Stimulated activated CD4-positive, alpha-beta T cell treated with anti-CD3 and anti-CD28 coated beads, Interleukin-1b, Interleukin-23, amount 100 ng/mL, for 4 hours (primary cell): ENCODE data around the gene USP6NL.
"Not testable (repeated sequence)": the region's sequence is repeated elsewhere in the genome, so short reads cannot be mapped to it uniquely, and the experiment has no call there.

Experiments used
- DNase-seq, 2 donors: peaks; one replicate each; pipeline ENCODE4 v3.0.0-alpha.2; 2020; ENCODE audit warnings: low read depth in 2 of 2

USP6NL gene

DNA sequence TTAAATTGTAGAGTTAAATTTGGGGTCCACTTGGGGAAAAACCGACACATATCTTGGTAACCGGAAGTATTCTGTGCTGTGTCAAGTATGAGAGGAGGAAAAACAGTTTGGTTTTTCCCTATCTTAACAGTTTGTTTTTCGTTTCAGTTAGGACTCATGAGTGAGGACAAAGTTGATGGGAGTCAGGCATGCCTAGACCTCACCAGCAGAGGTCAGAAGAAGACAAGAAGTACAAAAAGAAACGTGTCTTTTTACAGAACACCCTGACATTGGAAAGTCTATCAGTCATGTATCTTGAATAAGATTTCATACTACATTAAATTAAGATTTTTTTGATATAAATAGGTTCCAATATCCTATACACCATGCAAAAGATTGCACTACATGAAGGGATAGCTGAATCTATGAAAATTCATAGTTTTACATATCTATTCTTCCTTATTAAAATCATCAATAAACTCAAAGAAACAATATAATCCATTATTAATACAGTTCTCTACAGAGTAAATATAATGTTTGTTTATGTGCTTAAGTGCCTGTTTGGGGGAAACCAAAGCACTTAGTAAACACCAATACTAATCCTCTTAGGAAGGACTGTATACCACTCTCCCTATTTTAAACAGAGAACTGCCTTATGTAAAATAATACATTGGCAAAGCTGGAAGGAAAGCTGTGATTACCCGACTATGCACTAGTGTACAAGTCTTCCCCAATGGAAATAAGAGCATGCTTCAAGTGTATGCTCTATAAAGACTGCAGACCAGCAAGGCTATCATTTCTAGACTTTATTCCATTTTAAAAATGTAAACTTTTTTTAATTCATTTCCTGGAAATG, 95.6 kb downstream of the USP6NL start:
- DNase-seq: peak; percentile 14 to 26

- DNase-seq: no peak
Measured at GRCh38 chr10:11513727-11514126, 97.7 kb downstream of the USP6NL start.

GRCh38 chr10:11512596-11512995, 98.9 kb downstream of the USP6NL start:
- DNase-seq: no peak

GRCh38 chr10:11511321-11511720, 100.1 kb downstream of the USP6NL start:
- no peak for DNase-seq

GRCh38 chr10:11510736-11511135, 100.7 kb downstream of the USP6NL start:
- no peak for DNase-seq

DNA sequence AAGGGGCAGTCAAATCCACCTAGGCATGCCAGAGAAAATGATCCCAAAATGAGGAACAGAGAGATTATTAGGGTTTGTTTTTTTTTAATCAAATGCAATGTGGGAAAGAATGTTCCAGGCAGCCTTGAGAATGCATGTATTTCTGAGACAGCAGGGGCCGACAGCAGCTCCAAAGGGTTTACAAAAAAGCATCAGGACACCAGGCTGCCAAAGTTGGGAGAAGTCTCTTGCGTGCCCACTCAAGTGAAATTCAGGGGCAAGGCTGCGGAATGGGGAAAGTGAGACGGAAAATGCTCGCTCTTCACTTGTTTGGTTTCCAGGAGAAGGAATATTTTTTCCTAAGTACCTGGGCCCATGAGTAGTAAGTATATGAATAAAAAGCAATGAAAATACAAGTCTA, 101.2 kb downstream of the USP6NL start:
- DNase-seq: no peak

- DNase-seq: no peak
Measured at GRCh38 chr10:11509036-11509435, 102.4 kb downstream of the USP6NL start.

DNA sequence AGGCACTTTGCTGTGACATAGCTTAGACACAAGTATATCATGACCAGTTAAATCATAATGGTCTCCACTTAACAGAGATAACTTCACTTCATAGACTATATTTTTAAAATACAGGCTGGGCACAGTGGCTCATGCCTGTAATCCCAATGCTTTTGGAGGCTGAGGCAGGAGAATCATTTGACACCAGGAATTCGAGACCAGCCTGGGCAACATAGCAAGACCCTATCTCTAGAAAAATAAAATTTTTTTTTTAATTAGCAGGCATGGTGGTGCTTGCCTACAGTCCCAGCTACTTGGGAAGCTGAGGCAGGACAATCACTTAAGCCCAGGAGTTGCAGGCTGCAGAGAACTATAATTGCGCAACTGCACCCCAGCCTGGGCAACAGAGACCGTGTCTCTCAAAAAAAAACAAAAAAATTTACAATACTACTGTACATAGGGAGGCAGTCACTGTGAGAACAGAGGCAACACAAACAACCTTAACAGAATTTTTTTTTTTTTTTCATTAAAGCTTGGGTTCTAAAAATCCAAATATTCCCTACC, 105.1 kb downstream of the USP6NL start:
- DNase-seq: no peak

DNA sequence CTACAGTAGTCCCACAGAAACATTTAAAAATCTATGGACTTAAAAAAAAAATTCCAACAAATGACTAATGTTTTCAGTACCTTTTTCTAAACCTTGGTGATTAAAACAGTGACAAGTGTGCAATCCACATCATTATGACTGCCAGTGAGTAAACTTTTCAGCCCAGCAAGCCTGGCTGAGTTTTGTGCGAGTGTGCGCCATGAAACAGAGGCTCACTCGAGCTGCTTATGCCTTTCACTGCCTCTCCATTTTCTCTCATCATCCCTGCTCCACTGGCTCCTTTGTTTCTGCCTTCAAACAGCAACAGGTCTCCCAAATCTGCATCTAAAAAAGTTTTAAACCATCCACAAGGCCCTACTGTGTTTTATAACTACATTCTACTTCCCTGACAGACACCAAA, 105.8 kb downstream of the USP6NL start:
- DNase-seq: peak in 1 of 2 donors; percentile 7

DNA sequence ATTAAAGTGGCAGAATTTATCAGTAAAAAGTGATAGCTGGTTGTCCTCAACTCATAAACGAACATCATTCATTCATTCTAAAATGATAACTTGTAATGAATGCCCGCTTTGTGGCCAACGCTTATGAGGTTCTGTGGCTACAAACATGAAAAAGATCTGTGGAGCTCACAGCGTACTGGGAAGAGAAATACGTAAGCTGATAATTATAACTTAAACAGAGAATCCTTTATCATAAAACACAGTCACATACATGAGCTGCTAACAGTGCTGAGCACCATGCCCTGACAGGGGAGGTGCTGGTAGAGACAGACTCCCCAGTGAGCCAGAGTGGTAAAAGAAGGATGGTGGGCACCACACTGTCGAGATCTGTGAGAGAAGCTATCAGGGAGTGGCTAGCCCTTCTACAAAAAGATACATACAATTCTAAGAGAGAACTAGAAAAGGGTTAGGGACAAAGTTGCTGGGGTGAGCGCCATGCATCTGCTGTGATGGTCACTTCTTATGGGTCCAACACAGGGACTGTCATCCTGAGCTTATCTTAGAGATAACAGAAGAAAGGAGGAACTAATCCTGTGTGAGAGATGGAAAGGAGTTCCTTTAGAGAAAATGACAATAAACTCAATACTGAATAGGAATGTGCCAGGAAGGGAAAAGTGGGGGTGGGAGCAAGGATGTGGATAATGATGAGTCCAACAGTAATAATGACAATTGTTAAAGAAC, 106.7 kb downstream of the USP6NL start:
- no peak for DNase-seq

DNA sequence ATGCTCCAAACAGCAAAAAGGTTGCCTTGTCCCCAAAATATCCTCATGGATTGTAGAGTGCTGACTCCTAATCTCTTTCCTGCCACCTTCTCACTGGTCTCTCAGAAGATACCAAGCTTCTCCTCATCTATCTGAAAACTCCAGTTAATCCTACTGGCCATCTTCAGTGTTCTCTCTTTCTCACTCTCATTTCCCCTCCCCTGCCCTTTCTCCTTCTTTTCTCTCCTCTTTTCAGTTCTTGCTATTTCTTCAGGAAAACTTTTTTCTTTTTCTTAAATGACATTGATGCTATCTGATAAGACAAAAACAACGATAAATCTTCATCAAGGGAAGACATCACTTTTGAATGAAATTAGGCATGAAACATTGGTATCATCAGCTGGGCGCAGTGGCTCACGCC, 109.8 kb downstream of the USP6NL start:
- no peak for DNase-seq

GRCh38 chr10:11499425-11500071, 111.9 kb downstream of the USP6NL start:
- no peak for DNase-seq

DNA sequence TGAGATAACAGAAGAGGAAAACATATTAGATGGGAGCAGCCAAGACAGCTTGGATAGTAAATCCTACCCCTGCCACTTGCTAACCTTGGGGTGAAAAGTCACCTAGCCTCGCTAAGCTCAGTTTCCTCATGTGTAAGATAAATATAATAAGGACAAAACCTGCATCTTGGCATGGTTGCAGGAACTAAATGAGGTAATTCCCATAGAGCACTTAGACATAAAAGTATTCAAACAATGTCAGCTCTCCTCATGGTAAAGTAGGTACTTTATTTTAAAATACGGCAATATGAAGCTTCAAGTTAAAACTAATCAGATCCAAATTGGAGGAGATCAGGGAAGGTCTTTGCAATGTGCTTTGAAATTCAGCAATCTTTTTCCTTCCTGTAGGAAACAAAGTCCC, 113.1 kb downstream of the USP6NL start:
- no peak for DNase-seq

DNA sequence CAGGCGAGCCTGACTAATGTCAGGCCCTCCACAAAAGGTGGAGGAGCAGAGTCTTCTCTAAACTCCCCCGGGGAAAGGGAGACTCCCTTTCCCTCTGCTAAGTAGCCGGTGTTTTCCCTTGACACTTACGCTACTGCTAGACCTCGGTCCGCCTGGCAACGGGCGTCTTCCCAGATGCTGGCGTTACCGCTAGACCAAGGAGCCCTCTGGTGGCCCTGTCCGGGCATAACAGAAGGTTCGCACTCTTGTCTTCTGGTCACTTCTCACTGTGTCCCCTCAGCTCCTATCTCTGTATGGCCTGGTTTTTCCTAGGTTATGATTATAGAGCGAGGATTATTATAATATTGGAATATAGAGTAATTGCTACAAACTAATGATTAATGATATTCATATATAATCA, 116.5 kb downstream of the USP6NL start:
- not testable (repeated sequence) for DNase-seq

GRCh38 chr10:11493646-11494045, 117.8 kb downstream of the USP6NL start:
- DNase-seq: no peak

DNA sequence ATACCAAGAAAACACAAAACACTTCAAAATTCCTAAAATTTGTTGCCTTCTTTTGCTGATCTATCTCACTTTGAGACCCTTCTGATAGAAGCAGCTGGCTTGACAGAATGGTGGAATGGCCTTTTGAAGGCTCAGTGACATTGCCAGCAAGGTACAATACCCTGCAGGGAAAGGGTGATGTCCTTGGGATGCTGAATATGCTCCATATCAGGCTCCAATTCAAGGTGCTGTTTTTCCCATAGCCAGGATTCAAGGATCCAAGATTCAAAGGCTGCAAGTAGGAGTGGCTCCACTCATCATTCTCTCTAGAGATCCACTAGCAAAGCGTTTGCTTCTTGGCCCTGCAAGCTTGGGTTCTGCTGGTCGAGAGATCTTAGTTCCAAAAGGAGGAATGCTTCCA, 120.4 kb downstream of the USP6NL start:
- DNase-seq: no peak

DNA sequence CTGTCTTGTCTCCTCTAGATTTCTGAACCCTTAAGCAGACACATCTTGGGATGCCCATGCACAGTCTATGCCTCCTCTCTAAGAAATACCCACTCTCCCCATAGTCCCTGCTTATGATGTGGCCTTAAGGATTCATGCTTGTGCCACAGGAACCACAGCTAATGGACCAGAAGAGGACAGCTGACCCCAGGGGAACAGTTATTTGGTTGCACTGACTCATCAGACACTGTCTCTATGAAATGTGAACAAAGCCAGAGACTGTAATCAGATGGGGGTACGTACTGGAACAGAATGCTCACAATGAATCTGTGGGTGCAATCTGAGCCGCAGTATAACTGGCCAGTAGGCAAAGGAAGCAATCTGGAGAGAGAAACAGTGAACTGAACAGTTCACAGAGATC, 121.9 kb downstream of the USP6NL start:
- no peak for DNase-seq

GRCh38 chr10:11488126-11488525, 123.3 kb downstream of the USP6NL start:
- no peak for DNase-seq

DNA sequence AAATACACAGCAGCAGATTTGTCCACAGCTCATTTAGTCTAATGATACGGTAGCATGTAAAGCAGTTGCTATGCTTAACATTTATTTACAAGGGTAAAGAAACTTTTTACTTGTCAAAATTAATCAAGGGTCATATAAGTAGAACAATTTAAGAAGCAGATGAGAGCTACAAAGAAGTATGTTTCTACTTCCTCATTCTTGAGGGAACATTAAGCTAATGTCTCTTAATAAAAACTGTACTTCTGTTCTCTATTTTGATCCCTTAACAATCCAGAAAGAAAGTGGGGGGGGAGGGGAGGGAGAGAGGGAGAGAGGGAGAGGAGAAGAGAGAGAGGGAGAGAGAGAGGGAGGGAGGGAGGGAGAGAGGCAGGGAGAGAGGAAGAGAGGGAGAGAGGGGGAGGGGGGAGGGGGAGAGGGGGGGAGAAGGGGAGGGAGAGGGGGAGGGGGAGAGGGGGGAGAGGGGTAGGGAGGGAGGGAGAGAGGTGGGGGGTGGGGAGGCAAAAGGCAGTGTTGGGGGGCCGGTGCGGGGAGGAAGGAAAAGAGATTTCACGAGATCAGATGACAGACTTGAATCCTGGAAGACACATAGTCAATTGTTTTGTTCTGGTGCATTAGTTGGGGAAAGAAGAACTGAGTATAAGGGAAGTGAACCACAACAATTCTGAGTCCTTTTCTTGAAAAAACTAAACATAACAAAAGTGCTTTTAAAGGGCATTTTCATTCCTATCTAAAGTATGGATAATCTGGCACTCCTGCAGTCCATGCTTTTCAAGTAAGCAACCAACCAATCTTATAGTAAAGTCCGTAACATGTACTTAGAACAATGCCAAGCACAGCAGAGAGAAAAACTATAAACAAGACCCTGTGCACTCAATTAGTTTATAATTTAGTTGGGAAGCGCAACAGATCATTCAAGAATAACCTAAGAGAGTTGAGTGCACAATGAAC, 128.0 kb downstream of the USP6NL start:
- no peak for DNase-seq

GRCh38 chr10:11482306-11482705, 129.1 kb downstream of the USP6NL start:
- DNase-seq: no peak

DNA sequence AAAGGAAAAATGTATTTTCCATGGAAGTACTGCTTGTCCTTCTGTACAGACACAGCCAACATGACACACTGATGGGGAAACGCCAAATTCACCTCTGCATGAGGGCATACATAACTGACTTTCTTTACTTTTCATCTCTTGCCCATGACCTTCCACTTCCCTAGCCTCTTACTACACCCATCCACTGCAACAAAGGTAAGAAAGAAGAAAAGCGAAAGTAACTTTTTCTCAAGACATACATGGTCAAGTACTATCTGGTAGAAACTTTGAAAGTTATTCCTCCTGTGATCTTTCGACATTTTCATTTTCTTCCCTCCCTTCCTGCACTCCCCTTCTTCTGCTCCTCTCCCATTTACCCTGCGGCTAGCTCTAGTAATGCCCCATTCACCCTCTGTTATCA, 130.8 kb downstream of the USP6NL start:
- DNase-seq: no peak
